GM10266 (cell line): ENCODE results near the gene NAT16.
A peak's percentile ranks its signal among the peaks of the same experiment; 100 is the strongest.

Experiments used
- DNase-seq: peaks from one replicate; pipeline ENCODE4 v3.0.0; 2012; ENCODE audit errors: extremely low spot score
- TF ChIP-seq, protein P1 (sequence below): IDR thresholded peaks from 2 replicates; pipeline ENCODE4 v1.5.1; 2012; ENCODE audit warnings: mild to moderate bottlenecking, low read depth; ENCODE audit not compliant: control insufficient read depth, insufficient read depth; ENCODE audit errors: missing control alignments

The NAT16 gene

DNA sequence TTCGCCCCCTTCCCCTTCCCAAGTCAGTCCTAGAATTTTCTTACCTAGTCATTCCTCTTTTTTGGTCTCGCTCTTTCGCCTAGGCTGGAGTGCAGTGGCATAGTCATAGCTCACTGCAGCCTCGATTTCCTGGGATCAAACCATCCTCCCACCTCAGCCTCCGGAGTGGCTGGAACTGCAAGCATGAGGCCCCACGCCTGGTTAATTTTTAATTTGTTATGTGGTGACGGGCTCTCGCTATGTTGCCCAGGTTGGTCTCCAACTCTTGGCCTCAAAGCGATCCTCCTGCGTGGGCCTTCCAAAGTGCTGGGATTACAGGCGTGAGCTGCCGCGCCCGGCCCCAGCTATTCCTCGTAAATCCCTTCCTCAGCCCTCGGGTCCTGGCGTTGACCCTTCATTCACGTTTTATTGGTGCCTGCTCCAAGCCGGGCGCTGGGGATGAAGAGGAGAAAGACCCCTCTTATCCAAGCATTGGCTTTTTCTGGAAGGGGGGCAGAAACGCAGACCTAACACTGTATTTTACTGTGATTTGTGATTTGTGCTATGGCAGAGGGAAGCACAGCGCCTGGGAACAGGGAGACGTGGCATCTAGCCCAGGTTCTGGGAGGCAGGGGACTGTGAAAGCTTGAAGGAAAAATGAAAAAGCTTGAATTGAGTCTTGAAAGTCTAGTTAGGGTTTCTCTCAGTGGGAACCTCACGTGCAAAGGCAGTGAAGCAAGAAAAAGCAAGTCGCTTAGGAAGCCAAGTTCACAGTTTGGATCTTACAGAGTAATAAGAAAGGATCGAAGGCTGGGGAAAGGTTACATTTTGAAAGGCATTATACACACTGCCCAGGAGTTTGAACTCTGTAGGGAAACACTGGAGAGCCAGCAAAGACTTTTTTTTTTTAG lies 38.4 kb upstream of the NAT16 start:
- DNase-seq, result no peak
- TF ChIP-seq, protein P1, sequence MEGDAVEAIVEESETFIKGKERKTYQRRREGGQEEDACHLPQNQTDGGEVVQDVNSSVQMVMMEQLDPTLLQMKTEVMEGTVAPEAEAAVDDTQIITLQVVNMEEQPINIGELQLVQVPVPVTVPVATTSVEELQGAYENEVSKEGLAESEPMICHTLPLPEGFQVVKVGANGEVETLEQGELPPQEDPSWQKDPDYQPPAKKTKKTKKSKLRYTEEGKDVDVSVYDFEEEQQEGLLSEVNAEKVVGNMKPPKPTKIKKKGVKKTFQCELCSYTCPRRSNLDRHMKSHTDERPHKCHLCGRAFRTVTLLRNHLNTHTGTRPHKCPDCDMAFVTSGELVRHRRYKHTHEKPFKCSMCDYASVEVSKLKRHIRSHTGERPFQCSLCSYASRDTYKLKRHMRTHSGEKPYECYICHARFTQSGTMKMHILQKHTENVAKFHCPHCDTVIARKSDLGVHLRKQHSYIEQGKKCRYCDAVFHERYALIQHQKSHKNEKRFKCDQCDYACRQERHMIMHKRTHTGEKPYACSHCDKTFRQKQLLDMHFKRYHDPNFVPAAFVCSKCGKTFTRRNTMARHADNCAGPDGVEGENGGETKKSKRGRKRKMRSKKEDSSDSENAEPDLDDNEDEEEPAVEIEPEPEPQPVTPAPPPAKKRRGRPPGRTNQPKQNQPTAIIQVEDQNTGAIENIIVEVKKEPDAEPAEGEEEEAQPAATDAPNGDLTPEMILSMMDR, result no peak

DNA sequence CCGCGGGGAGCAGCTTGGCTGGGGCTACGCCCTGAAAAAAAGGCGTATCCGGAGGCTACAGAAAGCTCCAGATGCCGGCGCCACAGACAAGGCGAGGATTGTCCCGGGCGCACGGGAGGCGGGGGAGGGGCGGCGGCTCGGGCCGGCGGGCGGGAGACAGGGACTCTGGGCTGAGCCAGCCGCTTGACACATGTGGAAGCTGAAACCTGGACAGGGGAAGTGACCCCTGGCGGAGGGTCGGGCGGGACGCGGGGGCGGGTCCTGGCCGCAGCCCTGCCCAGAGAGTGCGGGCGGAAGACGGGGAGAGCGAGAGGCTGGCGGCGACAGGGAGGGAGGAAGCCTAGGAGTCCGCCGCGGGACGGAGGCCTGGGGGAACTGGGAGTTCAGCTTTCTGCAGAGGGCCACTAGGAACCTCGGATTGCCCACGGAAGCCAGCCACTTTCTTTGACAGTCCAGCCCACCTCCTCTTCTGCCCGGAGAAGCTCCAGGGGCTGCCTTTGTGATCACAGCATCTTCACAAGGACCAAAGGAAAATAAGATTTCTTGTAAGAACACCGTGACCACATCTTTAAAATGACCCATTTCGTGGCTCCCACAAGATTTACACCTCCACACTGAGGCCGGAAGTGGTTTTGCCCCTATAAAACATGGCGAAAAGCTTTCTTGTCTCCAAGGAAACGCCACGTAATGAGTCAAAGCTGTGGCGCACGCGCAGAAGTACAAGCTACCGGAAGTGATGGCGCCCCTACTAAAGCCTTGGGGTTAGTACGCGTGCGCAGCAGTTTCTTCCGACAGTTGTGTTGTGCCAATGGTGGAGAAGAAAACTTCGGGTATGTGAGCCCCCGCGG lies 37.5 kb upstream of the NAT16 start, which contains the start of the genes PLOD3 and ZNHIT1:
PLOD3 (minus strand) TSS at position 194 of the 848 bp plus-strand sequence. CDS start 307 bp downstream, outside the sequence.
ZNHIT1 (plus strand) TSS at position 778 of the 848 bp plus-strand sequence; CDS start at position 809, 31 bp downstream.
- peak; percentile 99 for DNase-seq
- TF ChIP-seq, protein P1, result peak; percentile 5

DNA sequence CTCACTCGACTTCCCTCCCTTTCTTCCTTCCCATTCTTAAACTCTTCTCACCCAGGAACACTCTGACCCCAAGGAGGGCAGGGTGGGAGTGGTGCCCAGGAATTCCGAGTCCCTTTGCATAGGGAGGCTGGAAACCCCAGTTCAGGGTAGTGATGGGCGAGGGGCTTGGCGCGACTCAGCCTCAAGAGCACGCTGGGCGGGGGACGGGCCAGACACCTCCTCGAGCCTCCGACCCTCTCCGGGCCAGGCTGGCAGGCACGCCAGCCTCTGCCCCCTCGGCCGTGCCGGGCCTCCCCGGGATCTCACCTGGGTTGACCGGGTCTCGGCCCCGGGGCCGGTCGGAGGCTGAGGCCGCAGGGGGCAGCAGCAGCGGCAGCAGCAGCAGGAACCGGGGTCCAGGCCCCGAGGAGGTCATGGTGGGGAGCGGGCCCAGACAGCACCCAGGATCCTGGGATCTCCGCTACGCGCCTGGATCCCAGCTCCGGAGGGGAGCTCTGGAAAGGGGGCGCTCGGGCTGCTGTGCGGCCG lies 36.8 kb upstream of the NAT16 start:
- TF ChIP-seq, protein P1, result peak; percentile 1
- DNase-seq, result no peak

GRCh38 chr7:101216001-101216859 lies 36.1 kb upstream of the NAT16 start:
- TF ChIP-seq, protein P1, result no peak
- DNase-seq, result no peak

GRCh38 chr7:101212014-101212413 lies 31.9 kb upstream of the NAT16 start:
- no peak for DNase-seq

GRCh38 chr7:101211501-101211900 lies 31.4 kb upstream of the NAT16 start:
- no peak for DNase-seq
- TF ChIP-seq, protein P1, result no peak

More at GRCh38 chr7:101212014-101212413, 31.9 kb upstream of the NAT16 start:
- TF ChIP-seq, protein P1, result no peak
